Right lobe of liver (tissue), 6 donors: Measurements from ENCODE around the gene TBXAS1. TPM values are rescaled to one million over a fixed set of nuclear protein-coding genes. Genes with fewer than 3 reads are reported as not detected.

Experiments used
- ATAC-seq, 4 donors: fragments of 200-7000 bp; cut with Tn5 transposase; one replicate each; pipeline ENCODE4 v1.9.1; 2020; ENCODE audit warnings: mild to moderate bottlenecking in 4 of 4, moderate library complexity in 4 of 4
- DNase-seq, 3 donors: peaks; one replicate each; pipeline ENCODE4 v3.0.0-alpha.2; 2020
- H3K27ac ChIP-seq, 3 donors: fragments of 200-600 bp; one replicate each; pipeline ENCODE4 v1.8.0; 2022
- H3K27me3 ChIP-seq, 2 donors: fragments of 200-600 bp; one replicate each; pipeline ENCODE4 v1.8.0; 2022
- H3K36me3 ChIP-seq, 4 donors: fragments of 200-600 bp; sonication (generic) in 1 of 4; one replicate each; pipeline versions ENCODE4 v1.5.1 to v1.8.0; 2017 to 2022; ENCODE audit warnings: control low read depth in 1 of 4
- H3K4me1 ChIP-seq, 4 donors: fragments of 200-600 bp; sonication (generic) in 1 of 4; one replicate each; pipeline versions ENCODE4 v1.5.1 to v1.8.0; 2017 to 2022; ENCODE audit warnings: control low read depth in 1 of 4
- H3K4me3 ChIP-seq, 3 donors: fragments of 200-600 bp; one replicate each; pipeline ENCODE4 v1.8.0; 2022
- H3K9me3 ChIP-seq, 4 donors: fragments of 200-600 bp; sonication (generic) in 1 of 4; one replicate each; pipeline versions ENCODE4 v1.5.1 to v1.8.0; 2017 to 2022; ENCODE audit warnings: control low read depth in 1 of 4
- CTCF ChIP-seq, 4 donors: fragments of 200-600 bp in 3 of 4; fragments of 450-650 bp in 1 of 4; IDR thresholded peaks; one replicate each; pipeline versions ENCODE4 v1.5.1 to v1.8.0; 2016 to 2022; ENCODE audit warnings: antibody characterized with exemption in 4 of 4, mild to moderate bottlenecking in 2 of 4
- POLR2A ChIP-seq: fragments of 450-650 bp; IDR thresholded peaks from one replicate; pipeline ENCODE4 v1.6.1; 2017; ENCODE audit warnings: antibody characterized with exemption, mild to moderate bottlenecking
- WGBS: methylation state at CpG from one replicate; pipeline ENCODE4 v1.1.6; 2018; ENCODE audit warnings: low coverage, low lambda C conversion rate; ENCODE audit not compliant: insufficient coverage; ENCODE audit errors: missing lambda C conversion rate; 5-methylcytosine and 5-hydroxymethylcytosine counted together
- intact Hi-C, 2 donors: fragments of 100-400 bp; cut with DNase I; formaldehyde crosslinking; loops; one replicate each; pipeline versions ENCODE4 v1.11.2 to v1.14.1; 2022
- total RNA-seq, 6 experiments: library from RNA; depleted of rRNA in 2 of 6; stranded (reverse); fragments of >200 nt in 2 of 6; fragmentation: NEBNext Ultra II Directional in 3 of 6; extraction: Animal tissue kit (Norgen Biotek cat#: 25700) in 3 of 6; gene quantifications; one replicate each; pipeline versions ENCODE4 v1.1.0 to v1.2.4, GENCODE V29; 2016 to 2023
- donor health status: DM: no; HTN: yes; CAD: no.
- donor health status: DM: no; HTN: no; CAD: no.
- donor health status: DM: no; HTN: no; CAD: no.
- donor health status: DM: no; HTN: yes; CAD: no.
- donor health status: DM: no; HTN: yes; CAD: no.

TBXAS1 gene
- total RNA-seq, 6 experiments from 2014 or later: 7.6 to 15.6 (median 12.2) TPM

- no peaks in the 10 kb centered on the region for H3K9me3 ChIP-seq
- ATAC-seq (peak; percentile 86 to 93 (median 90)), DNase-seq (peak in 1 of 3 donors; percentile 28)
- 17% methylated on average over 5 of the region's 7 CpGs for WGBS
- no peaks in the 10 kb centered on the region for H3K4me1 ChIP-seq
- H3K36me3 ChIP-seq: no peaks in the 10 kb centered on the region
- no peaks in the 10 kb centered on the region for H3K27me3 ChIP-seq
- H3K27ac ChIP-seq: peak overlapping the region in 1 of 3 donors; percentile 15
- TF ChIP-seq CTCF (IDR thresholded peaks at IDR 0.05) (no peak), POLR2A (peak; percentile 25)
- peak overlapping the region in 1 of 3 donors; percentile 26 for H3K4me3 ChIP-seq
- intact Hi-C loops: no loop called here
Observed at GRCh38 chr7:139875821-139876241, 46.8 kb downstream of the TBXAS1 start.

DNA sequence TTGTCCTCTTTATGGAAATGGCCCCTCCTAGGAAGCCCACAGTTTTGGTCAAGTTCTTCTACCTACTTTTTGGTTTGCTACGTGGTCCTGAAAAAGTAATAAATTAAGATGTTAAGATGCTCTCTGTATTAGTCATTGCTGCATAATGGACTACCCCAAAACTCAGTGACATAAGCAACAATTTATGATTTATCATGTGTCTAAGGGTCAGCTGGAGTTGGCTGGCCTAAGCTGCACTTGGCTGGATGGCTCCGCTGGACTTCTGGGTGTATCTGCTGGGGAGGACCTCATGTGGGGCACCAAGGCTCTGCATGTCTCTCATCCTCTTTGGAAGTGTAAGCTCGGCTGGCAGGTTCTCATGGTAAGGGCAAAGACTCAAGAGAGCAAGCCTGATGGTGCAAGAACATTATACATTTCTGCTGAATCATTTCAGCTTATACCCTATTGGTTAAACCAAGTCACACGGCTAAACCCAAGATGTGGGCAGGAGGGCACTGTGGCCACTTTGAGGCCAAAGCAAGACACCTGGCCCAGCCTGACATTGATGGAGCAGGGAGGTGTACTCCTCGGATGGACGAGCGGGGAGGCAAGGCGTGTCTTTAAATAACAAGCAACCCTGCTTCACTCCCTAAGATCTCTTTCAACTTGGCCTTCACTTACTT lies 47.7 kb downstream of the TBXAS1 start:
- no peaks in the 10 kb centered on the region for H3K36me3 ChIP-seq
- intact Hi-C loops: no loop called here
- ATAC-seq (no peak), DNase-seq (no peak)
- no peaks in the 10 kb centered on the region for H3K4me1 ChIP-seq
- WGBS: 93% methylated on average over 7 of the region's 8 CpGs
- no peaks in the 10 kb centered on the region for H3K9me3 ChIP-seq
- TF ChIP-seq POLR2A: no peak
- no peaks in the 10 kb centered on the region for H3K27me3 ChIP-seq
- H3K4me3 ChIP-seq: no peak overlapping the region
- no peak overlapping the region for H3K27ac ChIP-seq

DNA sequence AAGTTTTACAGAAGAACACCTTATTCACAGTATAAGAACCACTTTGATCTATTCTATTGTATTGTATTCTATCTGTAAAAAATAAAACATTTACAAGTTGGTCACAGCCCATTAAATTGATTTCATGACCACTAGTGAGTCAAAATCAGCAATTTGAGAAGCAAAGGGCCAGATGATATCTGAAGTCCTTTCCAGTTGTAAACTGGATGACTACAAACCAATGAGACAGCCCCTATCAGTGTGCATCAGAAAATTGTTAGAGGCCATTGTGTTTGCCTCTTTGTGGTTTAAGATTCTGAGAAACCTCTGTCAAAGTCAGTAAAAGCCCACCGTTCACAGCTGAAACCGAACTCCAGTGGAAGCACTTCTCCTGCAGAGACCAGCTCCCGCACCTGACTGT lies 54.8 kb downstream of the TBXAS1 start:
- Histone ChIP-seq H3K4me3 (no peak overlapping the region), H3K27me3 (no peaks in the 10 kb centered on the region), H3K4me1 (no peaks in the 10 kb centered on the region), H3K27ac (no peak overlapping the region), H3K9me3 (no peaks in the 10 kb centered on the region), H3K36me3 (no peaks in the 10 kb centered on the region)
- 93% methylated on average over 3 of the region's 3 CpGs for WGBS
- ATAC-seq (no peak), DNase-seq (no peak)
- TF ChIP-seq POLR2A (no peak), CTCF (IDR thresholded peaks at IDR 0.05) (no peak)
- intact Hi-C loops: no loop called here

GRCh38 chr7:139884441-139884840 lies 55.4 kb downstream of the TBXAS1 start:
- no peaks in the 10 kb centered on the region for H3K27me3 ChIP-seq
- WGBS: 74% methylated on average over 4 of the region's 7 CpGs
- intact Hi-C loops: no loop called here
- no peak overlapping the region for H3K4me3 ChIP-seq
- DNase-seq (no peak), ATAC-seq (no peak)
- no peaks in the 10 kb centered on the region for H3K4me1 ChIP-seq
- no peaks in the 10 kb centered on the region for H3K9me3 ChIP-seq
- no peaks in the 10 kb centered on the region for H3K36me3 ChIP-seq
- H3K27ac ChIP-seq: no peak overlapping the region
- TF ChIP-seq POLR2A (no peak), CTCF (IDR thresholded peaks at IDR 0.05) (no peak)

- TF ChIP-seq CTCF (IDR thresholded peaks at IDR 0.05) (no peak), POLR2A (no peak)
- DNase-seq (no peak), ATAC-seq (no peak)
- no peak overlapping the region for H3K27ac ChIP-seq
- H3K36me3 ChIP-seq: no peaks in the 10 kb centered on the region
- H3K27me3 ChIP-seq: no peaks in the 10 kb centered on the region
- no peaks in the 10 kb centered on the region for H3K9me3 ChIP-seq
- H3K4me3 ChIP-seq: no peak overlapping the region
- H3K4me1 ChIP-seq: no peaks in the 10 kb centered on the region
- intact Hi-C loops: no loop called here
Observed at GRCh38 chr7:139885511-139885910, 56.4 kb downstream of the TBXAS1 start.
